ACC112 (cell line): ENCODE results near the gene TCP1.
"Not testable (repeated sequence)": the region's sequence is repeated elsewhere in the genome, so short reads cannot be mapped to it uniquely, and the experiment has no call there.

Experiments
- H2AFZ ChIP-seq: fragments of 200-600 bp; sonication (generic); one replicate; pipeline ENCODE4 v1.6.0; 2017; ENCODE audit warnings: antibody characterized with exemption, low read length; ENCODE audit not compliant: unreplicated experiment
- H3K27ac ChIP-seq: fragments of 200-600 bp; sonication (generic); 2 replicates; pipeline ENCODE4 v1.5.1; 2014; ENCODE audit warnings: low read depth, mild to moderate bottlenecking, antibody characterized with exemption, low read length, moderate library complexity
- H3K27me3 ChIP-seq: fragments of 200-600 bp; sonication (generic); 2 replicates; pipeline ENCODE4 v1.6.1; 2014; ENCODE audit warnings: mild to moderate bottlenecking, antibody characterized with exemption, low read length, moderate library complexity, mixed read lengths; ENCODE audit not compliant: insufficient read depth
- H3K36me3 ChIP-seq: fragments of 200-600 bp; sonication (generic); 2 replicates; pipeline ENCODE4 v1.6.1; 2016; ENCODE audit warnings: mild to moderate bottlenecking, antibody characterized with exemption, low read length, moderate library complexity, mixed read lengths; ENCODE audit not compliant: insufficient read depth
- H3K4me1 ChIP-seq: fragments of 200-600 bp; sonication (generic); one replicate; pipeline ENCODE4 v1.6.1; 2016; ENCODE audit warnings: low read length, mixed read lengths; ENCODE audit not compliant: insufficient read depth, unreplicated experiment, control insufficient read depth
- H3K4me3 ChIP-seq: fragments of 200-600 bp; sonication (generic); 2 replicates; pipeline ENCODE4 v1.5.1; 2014; ENCODE audit warnings: mild to moderate bottlenecking, low read depth, low read length
- H3K79me2 ChIP-seq: fragments of 200-600 bp; sonication (generic); one replicate; pipeline ENCODE4 v1.6.0; 2016; ENCODE audit warnings: low read length; ENCODE audit not compliant: control insufficient read depth, unreplicated experiment, insufficient read depth

TCP1 gene

DNA sequence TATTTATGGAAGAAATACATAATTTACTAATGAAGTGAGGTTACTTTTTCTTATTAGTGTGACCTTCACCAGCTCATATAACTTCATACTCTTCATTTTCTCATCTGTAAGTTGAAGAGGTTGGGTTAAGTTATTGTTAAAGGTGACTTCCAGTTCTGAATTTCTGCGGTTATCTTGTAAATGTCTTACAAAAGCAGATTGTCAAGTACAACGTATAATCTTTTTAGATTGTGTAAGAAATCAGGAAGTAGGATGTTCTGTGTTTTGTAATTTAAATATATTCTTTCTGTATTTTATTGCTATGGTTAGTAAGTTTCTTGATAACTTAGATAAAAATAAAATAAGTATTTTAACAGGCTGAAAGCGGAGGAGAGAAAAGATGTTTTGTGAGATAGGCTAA lies 50.1 kb downstream of the TCP1 start:
- no peak overlapping the region for H3K27ac ChIP-seq
- H3K79me2 ChIP-seq = peaks cover 75% of the 10 kb centered on the region
- no peaks in the 10 kb centered on the region for H3K27me3 ChIP-seq
- H2AFZ ChIP-seq = no peak overlapping the region
- peaks cover 7% of the 10 kb centered on the region for H3K4me1 ChIP-seq
- H3K4me3 ChIP-seq = no peak overlapping the region
- H3K36me3 ChIP-seq = peaks cover 22% of the 10 kb centered on the region

DNA sequence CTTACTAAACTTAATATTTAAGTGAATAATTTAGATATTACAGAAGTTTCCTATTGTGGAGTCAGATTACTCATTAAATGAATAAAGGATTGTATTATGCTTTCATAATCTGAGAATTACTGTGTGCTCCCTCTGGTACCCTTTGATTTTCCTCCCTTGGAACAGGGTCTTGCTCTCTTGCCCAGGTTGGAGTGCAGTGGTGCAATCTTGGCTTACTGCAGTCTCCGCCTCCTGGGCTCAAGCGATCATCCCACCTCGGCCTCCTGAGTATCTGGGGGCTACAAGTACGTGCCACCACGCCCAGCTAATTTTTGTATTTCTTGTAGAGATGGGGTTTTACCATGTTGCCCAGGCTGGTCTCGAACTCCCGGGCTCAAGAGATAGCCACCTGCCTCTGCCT lies 52.5 kb downstream of the TCP1 start:
- H3K27me3 ChIP-seq = no peaks in the 10 kb centered on the region
- peaks cover 89% of the 10 kb centered on the region for H3K79me2 ChIP-seq
- no peak overlapping the region for H3K27ac ChIP-seq
- H3K4me3 ChIP-seq = no peak overlapping the region
- peaks cover 13% of the 10 kb centered on the region for H3K36me3 ChIP-seq
- H3K4me1 ChIP-seq = peaks cover 7% of the 10 kb centered on the region
- no peak overlapping the region for H2AFZ ChIP-seq

DNA sequence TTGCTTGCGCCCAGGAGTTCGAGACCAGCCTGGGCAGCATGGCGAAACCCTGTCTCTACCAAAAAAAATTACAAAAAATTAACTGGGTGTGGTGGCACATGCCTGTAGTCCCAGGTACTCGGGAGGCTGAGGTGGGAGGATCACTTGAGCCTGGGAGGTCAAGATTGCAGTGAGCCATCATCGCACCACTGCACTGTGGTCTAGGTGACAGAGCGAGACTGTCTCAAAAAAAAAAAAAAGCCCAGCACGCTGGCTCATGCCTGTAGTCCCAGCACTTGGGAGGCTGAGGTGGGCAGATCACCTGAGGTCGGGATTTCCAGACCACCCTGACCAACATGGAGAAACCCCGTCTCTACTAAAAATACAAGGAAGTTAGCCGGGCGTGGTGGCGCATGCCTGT lies 56.0 kb downstream of the TCP1 start:
- not testable (repeated sequence) for H3K36me3 ChIP-seq, H3K4me3 ChIP-seq, H2AFZ ChIP-seq, H3K27me3 ChIP-seq, H3K27ac ChIP-seq
- Histone ChIP-seq H3K79me2 (peaks cover 97% of the 10 kb centered on the region), H3K4me1 (peaks cover 17% of the 10 kb centered on the region)

DNA sequence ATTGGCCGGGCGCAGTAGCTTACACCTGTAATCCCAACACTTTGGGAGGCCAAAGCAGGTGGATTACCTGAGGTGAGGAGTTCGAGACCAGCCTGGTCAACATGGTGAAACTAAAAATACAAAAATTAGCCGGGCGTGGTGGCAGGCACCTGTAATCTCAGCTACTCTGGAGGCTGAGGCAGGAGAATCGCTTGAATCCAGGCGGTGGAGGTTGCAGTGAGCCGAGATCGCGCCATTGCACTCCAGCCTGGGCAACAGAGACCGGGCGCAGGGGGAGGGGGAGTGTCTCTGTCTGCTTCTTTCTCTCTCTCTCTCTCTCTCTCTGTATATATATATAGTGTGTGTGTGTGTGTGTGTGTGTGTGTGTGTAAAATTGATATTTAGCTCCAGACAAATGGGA lies 56.9 kb downstream of the TCP1 start:
- not testable (repeated sequence) for H3K36me3 ChIP-seq, H3K27ac ChIP-seq, H2AFZ ChIP-seq

DNA sequence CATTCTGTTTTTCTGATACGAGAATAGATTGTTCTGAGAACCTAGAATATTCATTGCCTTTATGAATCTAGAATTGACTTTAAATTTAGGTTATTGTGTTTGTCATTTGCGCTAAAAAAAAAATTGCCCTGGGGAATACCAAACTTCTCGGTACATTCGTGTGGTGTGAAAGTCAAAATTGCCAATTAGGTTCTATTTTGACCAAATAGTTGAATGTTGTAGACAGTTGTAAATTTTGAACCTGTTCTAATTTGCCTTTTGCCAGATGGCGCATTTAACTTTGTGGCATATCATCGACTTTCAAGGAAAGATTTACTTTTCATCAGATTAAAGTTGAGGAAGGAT lies 59.1 kb downstream of the TCP1 start:
- Histone ChIP-seq H2AFZ (no peak overlapping the region), H3K27me3 (no peaks in the 10 kb centered on the region), H3K36me3 (peaks cover 4% of the 10 kb centered on the region; the same call in 1 of the 2 replicates), H3K79me2 (peaks cover 95% of the 10 kb centered on the region), H3K4me3 (peak overlapping the region; percentile 93), H3K27ac (no peak overlapping the region), H3K4me1 (peaks cover 16% of the 10 kb centered on the region)

More for the DNA sequence above, 56.9 kb downstream of the TCP1 start:
- H3K4me3 ChIP-seq, H3K27me3 ChIP-seq: not testable (repeated sequence)
- Histone ChIP-seq H3K79me2 (peaks cover 97% of the 10 kb centered on the region), H3K4me1 (peaks cover 12% of the 10 kb centered on the region)

DNA sequence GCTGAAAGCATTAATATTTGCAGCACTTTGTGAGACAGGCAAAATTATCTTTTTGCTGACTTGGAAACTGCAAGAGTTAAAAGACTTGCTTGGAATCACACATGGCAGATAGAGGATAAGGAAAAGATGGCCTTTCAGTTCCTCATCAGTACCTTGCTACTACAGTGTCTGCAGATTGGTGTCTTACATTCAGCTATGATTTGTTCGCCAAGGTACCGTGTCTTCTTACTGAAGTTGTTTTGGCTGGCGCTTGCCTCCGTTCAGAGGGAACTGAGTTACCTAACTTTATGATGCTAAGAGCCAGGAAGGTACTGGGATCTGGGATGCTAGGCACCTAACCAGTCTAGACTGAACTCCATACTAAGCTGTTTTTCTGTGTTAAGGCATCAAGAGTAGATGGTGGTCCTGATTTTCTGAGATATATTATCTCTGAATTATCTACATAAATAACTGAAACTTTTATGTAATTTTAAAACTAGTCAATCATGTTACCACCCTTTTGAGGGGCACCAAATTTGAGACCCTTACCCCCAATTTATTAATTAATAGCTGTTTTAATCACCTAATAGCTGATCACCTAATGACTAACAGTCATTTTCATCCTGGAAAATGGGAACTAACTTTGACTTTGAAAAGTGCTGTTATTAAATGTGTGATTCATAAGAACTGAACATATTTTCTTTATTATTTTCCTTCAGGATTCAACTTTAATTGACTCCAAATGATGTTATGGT lies 59.6 kb downstream of the TCP1 start:
- Histone ChIP-seq H3K27me3 (no peaks in the 10 kb centered on the region), H3K36me3 (peaks cover 4% of the 10 kb centered on the region; the same call in 1 of the 2 replicates), H3K27ac (peak overlapping the region; percentile 87; the same call in 1 of the 2 replicates), H3K79me2 (peaks cover 93% of the 10 kb centered on the region), H2AFZ (no peak overlapping the region), H3K4me1 (peaks cover 16% of the 10 kb centered on the region), H3K4me3 (peak overlapping the region; percentile 93)

DNA sequence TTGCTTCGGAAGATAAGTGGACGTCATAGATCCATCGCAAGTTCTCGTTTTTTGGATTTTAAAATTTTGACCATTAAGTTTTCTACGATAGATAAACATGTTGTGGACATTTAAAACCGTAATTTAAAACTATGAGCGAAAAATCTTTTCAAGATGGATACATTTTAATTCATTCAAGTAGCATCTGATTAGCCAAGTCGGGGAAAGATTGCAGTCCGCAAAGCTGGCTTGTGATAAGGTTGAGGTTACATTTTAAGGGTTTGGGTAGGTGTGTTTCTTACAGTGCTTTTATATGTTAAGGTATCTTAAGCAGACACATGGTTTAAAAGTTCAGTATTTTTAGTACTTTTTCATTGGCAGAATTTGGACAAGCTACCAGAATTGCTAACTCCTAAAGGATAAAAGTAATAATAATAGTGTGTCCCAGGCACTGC lies 60.9 kb downstream of the TCP1 start:
- H3K79me2 ChIP-seq = peaks cover 89% of the 10 kb centered on the region
- no peak overlapping the region for H2AFZ ChIP-seq
- H3K4me1 ChIP-seq = peaks cover 18% of the 10 kb centered on the region
- peak overlapping the region; percentile 93 for H3K4me3 ChIP-seq
- no peaks in the 10 kb centered on the region for H3K27me3 ChIP-seq
- peak overlapping the region; percentile 87 for H3K27ac ChIP-seq
- H3K36me3 ChIP-seq = peaks cover 4% of the 10 kb centered on the region; the same call in 1 of the 2 replicates
